KMS-11 (cell line): ENCODE results near the gene MCOLN2.
"Not testable (repeated sequence)": the region's sequence is repeated elsewhere in the genome, so short reads cannot be mapped to it uniquely, and the experiment has no call there.

Experiments used
- H2AFZ ChIP-seq: fragments of 200-600 bp; sonication (generic); 2 replicates; pipeline ENCODE4 v1.6.1; 2016; ENCODE audit warnings: antibody characterized with exemption, mixed run types, low read depth
- H3K27ac ChIP-seq: fragments of 200-600 bp; sonication (generic); 2 replicates; pipeline ENCODE4 v1.6.1; 2016; ENCODE audit warnings: mild to moderate bottlenecking, mixed run types
- H3K27me3 ChIP-seq: fragments of 200-600 bp; sonication (generic); 2 replicates; pipeline ENCODE4 v1.6.1; 2017; ENCODE audit warnings: mild to moderate bottlenecking, low read depth, mixed run types, moderate library complexity; ENCODE audit not compliant: insufficient read depth
- H3K36me3 ChIP-seq: fragments of 200-600 bp; sonication (generic); 2 replicates; pipeline ENCODE4 v1.6.1; 2017; ENCODE audit warnings: mild to moderate bottlenecking, mixed run types; ENCODE audit not compliant: insufficient read depth
- H3K4me1 ChIP-seq: fragments of 200-600 bp; sonication (generic); 2 replicates; pipeline ENCODE4 v1.6.1; 2016; ENCODE audit warnings: mild to moderate bottlenecking, low read depth, mixed run types; ENCODE audit not compliant: poor library complexity, severe bottlenecking
- H3K4me2 ChIP-seq: fragments of 200-600 bp; sonication (generic); 2 replicates; pipeline ENCODE4 v1.7.0; 2016; ENCODE audit warnings: mild to moderate bottlenecking, mixed run types
- H3K4me3 ChIP-seq: fragments of 200-600 bp; sonication (generic); IDR thresholded peaks from 2 replicates; pipeline ENCODE4 v1.6.1; 2017; ENCODE audit warnings: low read depth, low read length, mixed read lengths; ENCODE audit not compliant: insufficient read depth
- H3K79me2 ChIP-seq: fragments of 200-600 bp; sonication (generic); 2 replicates; pipeline ENCODE4 v1.6.1; 2016; ENCODE audit warnings: low read depth, mixed run types; ENCODE audit not compliant: insufficient read depth
- H3K9ac ChIP-seq: fragments of 200-600 bp; sonication (generic); 2 replicates; pipeline ENCODE4 v1.6.1; 2016; ENCODE audit warnings: mild to moderate bottlenecking, mixed run types
- H4K20me1 ChIP-seq: fragments of 200-600 bp; sonication (generic); 2 replicates; pipeline ENCODE4 v1.6.1; 2016; ENCODE audit warnings: mild to moderate bottlenecking, mixed run types; ENCODE audit not compliant: insufficient read depth
- TF ChIP-seq, protein P1 (sequence below): fragments of 200-600 bp; sonication (generic); conservative IDR thresholded peaks from 2 replicates; pipeline ENCODE4 v1.6.1; 2017; ENCODE audit warnings: low read depth, mild to moderate bottlenecking, antibody characterized with exemption, low read length, moderate library complexity, mixed read lengths

Gene MCOLN2

DNA sequence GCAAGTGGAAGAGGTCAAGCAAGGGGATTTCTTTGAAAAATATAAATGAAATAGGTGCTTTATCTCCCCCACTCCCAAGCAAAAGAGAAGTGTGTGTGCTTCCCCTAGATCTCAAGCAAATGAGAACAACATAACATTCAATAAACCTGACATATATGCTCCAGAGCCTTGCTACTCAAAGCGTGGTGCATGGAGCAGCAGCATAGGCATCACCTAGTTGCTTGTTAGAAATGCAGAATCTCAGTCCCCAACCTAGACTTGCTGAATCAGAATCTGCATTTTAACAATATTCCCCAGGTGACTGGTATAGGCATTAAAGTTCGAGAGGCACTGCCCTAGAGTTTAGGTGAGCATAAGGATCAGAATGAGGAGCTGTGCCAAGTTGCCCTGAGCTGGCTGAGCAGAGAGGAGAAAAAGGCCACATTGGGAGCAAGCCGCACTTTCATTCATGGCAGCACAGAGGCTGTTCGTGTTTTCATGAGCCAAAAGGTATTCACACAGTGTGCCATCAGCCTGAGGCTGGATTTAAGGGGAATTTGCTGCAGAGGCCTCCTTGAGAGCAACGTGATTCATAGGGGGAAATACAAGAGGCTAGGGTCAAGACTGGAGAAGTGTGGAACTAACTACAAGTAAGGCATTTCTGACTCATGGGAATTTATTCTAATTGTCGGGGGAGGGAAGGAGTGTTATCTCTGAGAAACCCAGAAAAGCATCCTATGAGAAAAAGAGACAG lies 89.7 kb downstream of the MCOLN2 start:
- H2AFZ ChIP-seq, result no peak overlapping the region
- H3K27me3 ChIP-seq, result no peaks in the 10 kb centered on the region
- TF ChIP-seq, protein P1, sequence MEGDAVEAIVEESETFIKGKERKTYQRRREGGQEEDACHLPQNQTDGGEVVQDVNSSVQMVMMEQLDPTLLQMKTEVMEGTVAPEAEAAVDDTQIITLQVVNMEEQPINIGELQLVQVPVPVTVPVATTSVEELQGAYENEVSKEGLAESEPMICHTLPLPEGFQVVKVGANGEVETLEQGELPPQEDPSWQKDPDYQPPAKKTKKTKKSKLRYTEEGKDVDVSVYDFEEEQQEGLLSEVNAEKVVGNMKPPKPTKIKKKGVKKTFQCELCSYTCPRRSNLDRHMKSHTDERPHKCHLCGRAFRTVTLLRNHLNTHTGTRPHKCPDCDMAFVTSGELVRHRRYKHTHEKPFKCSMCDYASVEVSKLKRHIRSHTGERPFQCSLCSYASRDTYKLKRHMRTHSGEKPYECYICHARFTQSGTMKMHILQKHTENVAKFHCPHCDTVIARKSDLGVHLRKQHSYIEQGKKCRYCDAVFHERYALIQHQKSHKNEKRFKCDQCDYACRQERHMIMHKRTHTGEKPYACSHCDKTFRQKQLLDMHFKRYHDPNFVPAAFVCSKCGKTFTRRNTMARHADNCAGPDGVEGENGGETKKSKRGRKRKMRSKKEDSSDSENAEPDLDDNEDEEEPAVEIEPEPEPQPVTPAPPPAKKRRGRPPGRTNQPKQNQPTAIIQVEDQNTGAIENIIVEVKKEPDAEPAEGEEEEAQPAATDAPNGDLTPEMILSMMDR, result no peak
- H4K20me1 ChIP-seq, result no peaks in the 10 kb centered on the region
- H3K9ac ChIP-seq, result no peak overlapping the region
- no peak overlapping the region for H3K4me3 ChIP-seq
- H3K27ac ChIP-seq, result no peak overlapping the region
- no peak overlapping the region for H3K4me2 ChIP-seq
- no peaks in the 10 kb centered on the region for H3K79me2 ChIP-seq
- no peaks in the 10 kb centered on the region for H3K4me1 ChIP-seq
- H3K36me3 ChIP-seq, result no peaks in the 10 kb centered on the region

DNA sequence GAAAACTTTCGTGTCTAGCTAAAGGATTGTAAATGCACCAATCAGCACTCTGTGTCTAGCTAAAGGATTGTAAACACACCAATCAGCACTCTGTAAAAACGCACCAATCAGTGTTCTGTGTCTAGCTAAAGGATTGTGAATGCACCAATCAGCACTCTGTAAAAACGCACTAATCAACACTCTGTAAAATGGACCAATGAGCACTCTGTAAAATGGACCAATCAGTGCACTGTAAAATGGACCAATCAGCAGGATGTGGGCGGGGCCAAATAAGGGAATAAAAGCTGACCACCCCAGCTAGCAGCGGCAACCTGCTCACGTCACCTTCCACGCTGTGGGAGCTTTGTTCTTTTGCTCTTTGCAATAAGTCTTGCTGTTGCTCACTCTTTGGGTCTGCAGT lies 94.2 kb downstream of the MCOLN2 start:
- not testable (repeated sequence) for H3K27ac ChIP-seq, H3K79me2 ChIP-seq, H2AFZ ChIP-seq, H3K36me3 ChIP-seq, H3K9ac ChIP-seq, H4K20me1 ChIP-seq, H3K4me3 ChIP-seq, H3K4me1 ChIP-seq, H3K4me2 ChIP-seq, H3K27me3 ChIP-seq

DNA sequence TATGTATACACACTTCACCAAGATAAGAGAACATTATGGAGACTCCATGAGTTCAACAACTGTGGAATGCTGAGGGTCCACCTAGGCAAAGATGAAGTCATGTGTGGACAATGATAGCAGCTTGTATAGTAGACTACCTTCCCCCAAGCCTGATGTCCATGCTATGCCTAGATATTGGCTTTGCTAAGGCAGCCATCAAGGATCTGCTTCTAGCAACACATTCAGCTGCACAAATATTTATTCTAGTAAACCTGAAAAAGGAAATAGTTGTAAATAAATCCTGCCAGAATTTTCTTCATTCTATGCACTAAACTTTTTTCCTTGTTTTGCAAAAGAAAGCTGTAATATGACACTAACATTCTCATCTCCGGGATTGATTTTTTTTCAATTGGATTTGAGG lies 96.9 kb downstream of the MCOLN2 start:
- H3K4me2 ChIP-seq, result no peak overlapping the region
- H3K9ac ChIP-seq, result no peak overlapping the region
- TF ChIP-seq, protein P1, result no peak
- no peak overlapping the region for H3K27ac ChIP-seq
- H3K79me2 ChIP-seq, result no peaks in the 10 kb centered on the region
- H3K36me3 ChIP-seq, result no peaks in the 10 kb centered on the region
- H3K4me3 ChIP-seq, result no peak overlapping the region
- H2AFZ ChIP-seq, result no peak overlapping the region
- no peaks in the 10 kb centered on the region for H4K20me1 ChIP-seq
- no peaks in the 10 kb centered on the region for H3K4me1 ChIP-seq
- no peaks in the 10 kb centered on the region for H3K27me3 ChIP-seq

DNA sequence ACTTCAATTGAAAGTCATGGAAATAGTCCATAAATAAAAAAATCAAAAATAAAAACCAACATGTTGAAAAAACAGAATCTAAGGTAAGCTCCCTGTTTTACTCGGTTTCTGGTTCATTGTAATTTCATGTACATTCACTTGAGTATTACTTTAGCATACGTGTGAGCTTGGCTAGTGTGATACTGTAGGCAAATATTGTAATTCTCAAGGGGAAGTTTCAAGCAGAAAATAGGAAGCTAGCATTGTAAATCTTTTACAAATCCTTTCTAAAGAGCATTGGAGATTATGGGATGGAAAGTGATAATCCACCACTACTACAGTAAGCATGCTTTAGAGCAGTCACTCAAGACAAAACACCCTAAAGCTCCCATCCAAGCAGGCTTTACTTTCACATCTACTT lies 100.6 kb downstream of the MCOLN2 start:
- TF ChIP-seq, protein P1, result no peak
- H3K27ac ChIP-seq, result no peak overlapping the region
- H2AFZ ChIP-seq, result no peak overlapping the region
- no peaks in the 10 kb centered on the region for H4K20me1 ChIP-seq
- H3K27me3 ChIP-seq, result no peaks in the 10 kb centered on the region
- no peaks in the 10 kb centered on the region for H3K79me2 ChIP-seq
- no peaks in the 10 kb centered on the region for H3K4me1 ChIP-seq
- H3K4me3 ChIP-seq, result no peak overlapping the region
- no peaks in the 10 kb centered on the region for H3K36me3 ChIP-seq
- no peak overlapping the region for H3K9ac ChIP-seq
- no peak overlapping the region for H3K4me2 ChIP-seq
